HL-60 (cell line): ENCODE data around the gene KCNH1.

Source experiments
- DNase-seq, 2 experiments: peaks; one replicate each; pipeline ENCODE4 v3.0.0-alpha.2; 2010 to 2020; ENCODE audit warnings: low read depth in 1 of 2, low spot score in 1 of 2
- H3K27ac ChIP-seq: fragments of 250-450 bp; sonication (Bioruptor Pico); replicated peaks from 2 replicates; pipeline ENCODE4 v1.5.1; 2020; ENCODE audit warnings: mild to moderate bottlenecking, moderate library complexity
- H3K27me3 ChIP-seq: fragments of 250-450 bp; sonication (Bioruptor Pico); 2 replicates; pipeline ENCODE4 v1.5.1; 2021; ENCODE audit warnings: mild to moderate bottlenecking, moderate library complexity; ENCODE audit not compliant: insufficient read depth, poor library complexity, severe bottlenecking
- H3K4me3 ChIP-seq: replicated peaks from 2 replicates; pipeline ENCODE4 v1.5.1; 2011; ENCODE audit warnings: mild to moderate bottlenecking, control low read depth, low read length; ENCODE audit not compliant: insufficient read depth
- CTCF ChIP-seq: IDR thresholded peaks from one replicate; pipeline ENCODE4 v1.5.1; 2011; ENCODE audit warnings: low read length, control low read depth, inconsistent platforms; ENCODE audit not compliant: insufficient read depth
- GABPA ChIP-seq: IDR thresholded peaks from 2 replicates; pipeline ENCODE4 v1.6.1; 2012; ENCODE audit warnings: low read depth
- POLR2AphosphoS5 ChIP-seq: IDR thresholded peaks from 2 replicates; pipeline ENCODE4 v1.6.1; 2012; ENCODE audit warnings: low read depth
- REST ChIP-seq: IDR thresholded peaks from 2 replicates; pipeline ENCODE4 v1.6.1; 2012; ENCODE audit warnings: low read depth; ENCODE audit not compliant: insufficient replicate concordance
- SPI1 ChIP-seq: IDR thresholded peaks from 2 replicates; pipeline ENCODE4 v1.6.1; 2012; ENCODE audit warnings: low read depth, mild to moderate bottlenecking, borderline replicate concordance

The KCNH1 gene

DNA sequence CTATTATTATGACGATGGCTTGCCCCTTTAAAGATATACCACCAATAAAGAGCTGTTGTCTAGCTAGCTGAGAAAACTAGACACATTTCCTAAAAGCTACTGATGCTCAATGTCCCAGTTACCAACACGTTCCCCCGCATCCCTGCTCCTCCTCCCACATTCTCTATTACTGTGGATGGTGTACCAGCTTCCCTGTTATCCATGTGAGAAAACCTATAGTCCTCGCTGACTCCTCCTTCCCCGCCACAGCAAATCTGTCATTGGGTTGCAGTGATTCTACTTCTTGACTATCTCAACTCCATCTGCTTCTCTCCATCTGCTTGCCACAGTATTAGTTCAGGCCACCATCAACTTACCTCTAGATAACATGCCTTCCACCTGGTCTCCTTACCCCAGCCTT, 337.5 kb downstream of the KCNH1 start:
- TF ChIP-seq CTCF (no peak), POLR2AphosphoS5 (no peak), GABPA (no peak), SPI1 (no peak), REST (no peak)
- Histone ChIP-seq H3K27ac (no peak overlapping the region), H3K27me3 (no peaks in the 10 kb centered on the region), H3K4me3 (no peak overlapping the region)
- DNase-seq: no peak

- TF ChIP-seq REST: no peak
- TF ChIP-seq CTCF: no peak
- TF ChIP-seq SPI1: no peak
- TF ChIP-seq GABPA: no peak
- TF ChIP-seq POLR2AphosphoS5: no peak
- Histone ChIP-seq H3K4me3 (no peak overlapping the region), H3K27me3 (no peaks in the 10 kb centered on the region), H3K27ac (no peak overlapping the region)
- no peak for DNase-seq
Measured at GRCh38 chr1:210794445-210794844, 339.5 kb downstream of the KCNH1 start.

- Histone ChIP-seq H3K4me3 (no peak overlapping the region), H3K27me3 (no peaks in the 10 kb centered on the region), H3K27ac (no peak overlapping the region)
- no peak for DNase-seq
- TF ChIP-seq CTCF (no peak), GABPA (no peak), POLR2AphosphoS5 (no peak), SPI1 (no peak), REST (no peak)
Measured at GRCh38 chr1:210792250-210793102, 341.5 kb downstream of the KCNH1 start.
